Measurements from ENCODE around the gene FIP1L1.
"Not testable (repeated sequence)": the region's sequence is repeated elsewhere in the genome, so short reads cannot be mapped to it uniquely, and the experiment has no call there.

FIP1L1 gene

GRCh38 chr4:53431052-53431451 lies 53.6 kb downstream of the FIP1L1 start:
- Mint-ChIP-seq H3K27ac (no peak overlapping the region), H3K9me3 (no peaks in the 10 kb centered on the region), H3K4me1 (peaks cover 17% of the 10 kb centered on the region), H3K36me3 (ENCODE audit: low read depth) (peaks cover 56% of the 10 kb centered on the region), H3K27me3 (no peaks in the 10 kb centered on the region), H3K4me3 (no peak overlapping the region)
- ATAC-seq (peak; percentile 90), DNase-seq (no peak)

- H3K27me3 Mint-ChIP-seq, result no peaks in the 10 kb centered on the region
- H3K4me1 Mint-ChIP-seq, result peaks cover 17% of the 10 kb centered on the region
- no peak for ATAC-seq
- peaks cover 56% of the 10 kb centered on the region for H3K36me3 Mint-ChIP-seq (ENCODE audit: low read depth)
- no peak overlapping the region for H3K4me3 Mint-ChIP-seq
- no peak overlapping the region for H3K27ac Mint-ChIP-seq
- DNase-seq, result no peak
- H3K9me3 Mint-ChIP-seq, result no peaks in the 10 kb centered on the region
These were observed 55.3 kb downstream of the FIP1L1 start for GRCh38 chr4:53432528-53433424.

DNA sequence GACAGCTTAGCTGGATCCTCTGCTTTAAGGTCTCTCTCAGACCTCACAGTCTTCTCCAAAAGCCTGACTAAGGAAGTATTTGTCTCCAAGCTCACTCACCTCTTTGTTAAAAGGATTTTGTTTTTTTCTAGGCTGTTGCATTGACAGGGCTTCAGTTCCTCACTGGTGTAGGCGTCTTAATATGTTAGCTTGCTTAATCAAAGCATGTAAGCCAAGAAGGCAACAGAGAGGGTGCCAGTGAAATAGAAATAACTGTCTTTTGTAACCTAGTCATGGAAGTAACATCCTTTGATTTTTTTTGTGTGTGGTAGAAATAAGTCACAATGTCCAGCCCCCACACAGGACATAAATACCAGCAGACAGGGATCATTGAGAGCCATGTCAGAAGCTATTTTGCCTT lies 58.8 kb downstream of the FIP1L1 start:
- H3K9me3 Mint-ChIP-seq, result no peaks in the 10 kb centered on the region
- H3K4me3 Mint-ChIP-seq, result no peak overlapping the region
- no peak overlapping the region for H3K27ac Mint-ChIP-seq
- ATAC-seq, result no peak
- no peaks in the 10 kb centered on the region for H3K27me3 Mint-ChIP-seq
- peaks cover 7% of the 10 kb centered on the region for H3K4me1 Mint-ChIP-seq
- DNase-seq, result no peak
- peaks cover 41% of the 10 kb centered on the region for H3K36me3 Mint-ChIP-seq (ENCODE audit: low read depth)

DNA sequence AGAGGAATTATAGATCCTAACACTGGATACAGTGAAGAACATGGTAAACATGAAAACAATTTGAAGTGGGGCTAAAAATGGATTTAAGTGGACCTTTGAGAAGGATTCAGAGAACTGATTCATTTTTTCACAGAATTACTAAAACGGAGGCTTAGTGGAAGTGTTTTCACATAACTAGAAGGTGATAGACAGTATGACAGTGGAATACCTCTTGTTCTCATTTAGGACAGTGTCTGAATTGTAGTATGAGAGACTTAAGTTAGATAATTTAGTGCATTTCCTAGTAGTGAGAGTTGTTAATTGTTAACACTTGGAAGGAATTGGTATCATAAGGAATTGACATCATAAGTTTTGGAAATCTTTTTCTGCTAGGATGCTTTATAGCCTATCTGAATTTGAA lies 64.1 kb downstream of the FIP1L1 start:
- no peak for ATAC-seq
- no peaks in the 10 kb centered on the region for H3K9me3 Mint-ChIP-seq
- peaks cover 44% of the 10 kb centered on the region for H3K36me3 Mint-ChIP-seq (ENCODE audit: low read depth)
- H3K4me1 Mint-ChIP-seq, result no peaks in the 10 kb centered on the region
- H3K4me3 Mint-ChIP-seq, result no peak overlapping the region
- no peak overlapping the region for H3K27ac Mint-ChIP-seq
- no peaks in the 10 kb centered on the region for H3K27me3 Mint-ChIP-seq
- no peak for DNase-seq

DNA sequence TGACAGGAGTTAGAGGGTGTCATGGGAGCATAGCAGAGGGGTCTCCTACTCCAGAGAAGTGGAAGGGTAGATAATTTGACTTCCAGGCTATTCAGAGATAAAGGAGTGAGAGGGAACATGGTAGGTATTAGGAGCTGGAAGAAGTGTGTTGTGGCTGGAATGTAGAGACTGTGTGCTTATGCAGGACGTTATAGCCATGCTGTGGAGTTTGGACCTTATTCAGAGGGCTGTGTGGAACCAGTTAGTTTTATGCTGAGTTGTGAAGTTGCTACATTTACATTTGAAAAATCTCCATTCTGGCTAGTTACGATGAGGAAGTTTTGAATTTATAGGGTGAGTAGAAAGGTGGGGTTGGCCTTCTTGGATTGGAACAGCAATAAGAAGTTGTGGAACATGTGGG lies 67.5 kb downstream of the FIP1L1 start:
- Mint-ChIP-seq H3K36me3 (ENCODE audit: low read depth) (peaks cover 41% of the 10 kb centered on the region), H3K27ac (no peak overlapping the region), H3K27me3 (no peaks in the 10 kb centered on the region), H3K9me3 (no peaks in the 10 kb centered on the region), H3K4me1 (no peaks in the 10 kb centered on the region), H3K4me3 (no peak overlapping the region)
- DNase-seq (no peak), ATAC-seq (no peak)

DNA sequence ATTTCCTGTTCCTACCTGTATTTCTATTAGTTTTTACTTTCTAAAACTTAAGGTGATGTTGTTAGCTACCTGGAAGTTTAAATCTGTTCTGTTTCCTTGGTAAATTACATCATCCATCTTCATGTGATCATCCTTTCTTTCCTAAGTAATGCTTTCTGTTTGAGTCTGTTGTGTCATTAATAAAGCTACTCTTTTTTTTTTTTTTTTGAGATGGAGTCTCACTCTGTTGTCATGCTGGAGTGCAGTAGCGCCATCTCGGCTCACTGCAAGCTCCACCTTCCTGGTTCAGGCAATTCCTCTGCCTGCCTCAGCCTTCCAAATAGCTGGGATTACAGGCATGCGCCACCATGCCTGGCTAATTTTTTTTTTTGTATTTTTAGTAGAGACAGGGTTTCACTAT lies 73.3 kb downstream of the FIP1L1 start:
- Mint-ChIP-seq H3K27ac (no peak overlapping the region), H3K4me3 (no peak overlapping the region), H3K9me3 (no peaks in the 10 kb centered on the region), H3K4me1 (peaks cover 3% of the 10 kb centered on the region), H3K36me3 (ENCODE audit: low read depth) (peaks cover 48% of the 10 kb centered on the region), H3K27me3 (no peaks in the 10 kb centered on the region)
- no peak for ATAC-seq
- DNase-seq, result no peak

- H3K27me3 Mint-ChIP-seq, result no peaks in the 10 kb centered on the region
- no peaks in the 10 kb centered on the region for H3K9me3 Mint-ChIP-seq
- no peak overlapping the region for H3K4me3 Mint-ChIP-seq
- no peak for ATAC-seq
- peaks cover 47% of the 10 kb centered on the region for H3K36me3 Mint-ChIP-seq (ENCODE audit: low read depth)
- no peak for DNase-seq
- H3K27ac Mint-ChIP-seq, result no peak overlapping the region
- H3K4me1 Mint-ChIP-seq, result peaks cover 3% of the 10 kb centered on the region
These were observed 75.9 kb downstream of the FIP1L1 start for GRCh38 chr4:53453385-53453784.

DNA sequence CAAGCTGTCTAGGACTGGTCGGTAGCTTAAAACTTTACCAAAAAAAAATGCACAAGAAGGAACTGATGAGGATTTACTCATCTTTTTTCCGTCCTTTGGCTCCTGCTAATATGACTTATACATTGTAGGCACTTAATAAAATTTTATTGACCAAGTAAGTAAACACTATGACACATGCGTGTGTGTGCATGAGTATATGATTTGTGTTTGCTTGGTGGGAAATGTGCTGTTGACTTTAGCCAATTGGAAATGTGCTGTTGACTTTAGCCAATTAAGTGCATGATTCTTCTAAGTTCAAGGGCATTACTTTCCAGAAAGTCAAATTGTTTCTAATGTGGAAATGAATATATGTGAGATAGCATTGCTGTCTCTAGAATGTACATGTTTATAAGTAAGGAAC lies 78.3 kb downstream of the FIP1L1 start:
- no peaks in the 10 kb centered on the region for H3K9me3 Mint-ChIP-seq
- DNase-seq (no peak), ATAC-seq (no peak)
- H3K4me3 Mint-ChIP-seq, result no peak overlapping the region
- H3K36me3 Mint-ChIP-seq (ENCODE audit: low read depth), result peaks cover 56% of the 10 kb centered on the region
- H3K27ac Mint-ChIP-seq, result no peak overlapping the region
- peaks cover 1% of the 10 kb centered on the region for H3K4me1 Mint-ChIP-seq
- no peaks in the 10 kb centered on the region for H3K27me3 Mint-ChIP-seq

- no peak for ATAC-seq
- H3K4me1 Mint-ChIP-seq, result no peaks in the 10 kb centered on the region
- H3K4me3 Mint-ChIP-seq, result no peak overlapping the region
- no peak overlapping the region for H3K27ac Mint-ChIP-seq
- no peaks in the 10 kb centered on the region for H3K27me3 Mint-ChIP-seq
- peaks cover 58% of the 10 kb centered on the region for H3K36me3 Mint-ChIP-seq (ENCODE audit: low read depth)
- H3K9me3 Mint-ChIP-seq, result no peaks in the 10 kb centered on the region
- no peak for DNase-seq
These were observed 78.7 kb downstream of the FIP1L1 start for GRCh38 chr4:53456178-53456577.

DNA sequence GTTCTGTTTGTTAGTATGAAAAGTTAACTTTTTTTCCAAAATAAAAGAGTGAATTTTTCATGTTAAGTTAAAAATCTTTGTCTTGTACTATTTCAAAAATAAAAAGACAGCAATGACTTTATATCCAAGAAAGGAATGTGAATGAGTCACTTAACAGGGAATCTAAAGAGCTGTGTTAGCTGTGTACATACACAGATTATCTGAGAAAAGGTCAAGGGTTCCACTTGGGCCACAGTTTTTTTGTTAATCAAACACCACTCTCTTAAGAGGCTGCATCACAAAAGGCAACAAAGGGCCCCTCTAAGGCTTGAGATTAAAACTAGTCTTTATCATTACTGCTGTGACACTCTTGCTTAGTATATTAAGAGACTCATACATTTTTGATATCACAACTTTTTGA lies 82.1 kb downstream of the FIP1L1 start:
- peaks cover 46% of the 10 kb centered on the region for H3K36me3 Mint-ChIP-seq (ENCODE audit: low read depth)
- no peak for DNase-seq

DNA sequence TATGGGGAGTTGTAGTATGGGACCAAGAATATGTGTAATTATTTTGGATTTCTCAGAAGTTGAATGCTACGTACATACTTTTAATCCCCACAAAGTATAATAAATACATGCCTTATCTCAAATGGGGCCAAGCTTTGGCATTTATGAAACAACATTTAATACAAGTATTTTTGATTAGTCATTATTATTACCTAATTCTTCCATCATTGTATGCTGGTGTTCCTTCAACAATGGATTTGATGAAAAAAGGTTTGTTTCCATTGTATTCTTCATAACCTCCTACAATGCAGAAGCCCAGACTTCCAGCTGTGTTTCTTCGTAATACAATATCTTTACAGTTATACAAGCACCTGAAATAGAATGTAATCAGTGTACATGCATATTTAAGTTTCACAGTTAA lies 83.8 kb downstream of the FIP1L1 start:
- Mint-ChIP-seq H3K4me3 (no peak overlapping the region), H3K36me3 (ENCODE audit: low read depth) (peaks cover 33% of the 10 kb centered on the region), H3K4me1 (no peaks in the 10 kb centered on the region), H3K27me3 (no peaks in the 10 kb centered on the region), H3K27ac (no peak overlapping the region), H3K9me3 (no peaks in the 10 kb centered on the region)
- ATAC-seq, result no peak
- DNase-seq, result no peak

More for the DNA sequence above, 82.1 kb downstream of the FIP1L1 start:
- Mint-ChIP-seq H3K9me3 (no peaks in the 10 kb centered on the region), H3K27me3 (no peaks in the 10 kb centered on the region), H3K4me1 (no peaks in the 10 kb centered on the region), H3K27ac (no peak overlapping the region), H3K4me3 (no peak overlapping the region)
- no peak for ATAC-seq

DNA sequence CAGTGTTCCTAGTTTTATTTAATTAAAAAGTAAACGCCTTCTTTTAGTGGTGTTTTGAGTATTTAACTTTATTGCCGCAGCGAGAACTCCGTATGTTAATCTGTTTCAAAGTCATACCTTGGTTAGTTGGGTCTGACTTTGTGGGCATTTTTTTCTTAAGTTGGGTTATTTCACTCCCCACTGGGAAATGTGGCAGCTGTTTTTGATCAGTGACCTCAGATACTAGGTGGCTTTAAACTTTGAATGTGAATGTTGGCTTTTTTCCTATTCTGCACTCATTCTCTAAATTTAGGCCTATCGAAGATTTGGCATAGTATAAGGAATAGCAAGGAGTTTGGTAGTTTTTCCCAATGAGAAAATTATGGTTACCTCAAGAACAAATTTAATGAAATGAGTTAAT lies 85.9 kb downstream of the FIP1L1 start:
- Mint-ChIP-seq H3K27me3 (no peaks in the 10 kb centered on the region), H3K36me3 (ENCODE audit: low read depth) (peaks cover 33% of the 10 kb centered on the region), H3K9me3 (peaks cover 7% of the 10 kb centered on the region), H3K27ac (no peak overlapping the region), H3K4me1 (no peaks in the 10 kb centered on the region), H3K4me3 (no peak overlapping the region)
- ATAC-seq (no peak), DNase-seq (no peak)

DNA sequence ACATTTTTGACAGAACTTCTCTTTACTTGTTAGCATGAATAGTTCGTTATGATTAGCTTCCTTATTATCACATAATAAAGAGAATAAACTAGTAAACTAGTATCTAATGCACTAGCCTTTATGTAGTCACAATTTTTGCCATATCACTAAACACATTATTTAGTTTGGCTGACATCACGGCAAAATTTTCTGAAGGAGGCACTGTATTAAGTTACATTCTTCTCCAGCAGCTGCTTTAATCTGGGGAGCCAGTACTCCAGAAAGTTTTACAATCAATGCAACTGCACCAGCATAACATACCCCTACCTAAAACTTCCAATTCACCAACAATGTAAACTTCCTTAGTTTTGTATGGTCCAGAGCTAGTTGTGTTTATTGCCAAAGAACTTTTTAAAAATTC lies 87.8 kb downstream of the FIP1L1 start:
- no peaks in the 10 kb centered on the region for H3K4me1 Mint-ChIP-seq
- no peak overlapping the region for H3K4me3 Mint-ChIP-seq

GRCh38 chr4:53465891-53466290 lies 88.5 kb downstream of the FIP1L1 start:
- Mint-ChIP-seq H3K27ac (no peak overlapping the region), H3K4me1 (no peaks in the 10 kb centered on the region), H3K27me3 (no peaks in the 10 kb centered on the region), H3K9me3 (peaks cover 12% of the 10 kb centered on the region), H3K36me3 (ENCODE audit: low read depth) (peaks cover 17% of the 10 kb centered on the region), H3K4me3 (no peak overlapping the region)
- DNase-seq (no peak), ATAC-seq (no peak)

More for the DNA sequence above, 87.8 kb downstream of the FIP1L1 start:
- peaks cover 12% of the 10 kb centered on the region for H3K9me3 Mint-ChIP-seq
- DNase-seq, result no peak
- H3K27ac Mint-ChIP-seq, result no peak overlapping the region
- H3K36me3 Mint-ChIP-seq (ENCODE audit: low read depth), result peaks cover 21% of the 10 kb centered on the region
- no peak for ATAC-seq
- no peaks in the 10 kb centered on the region for H3K27me3 Mint-ChIP-seq

DNA sequence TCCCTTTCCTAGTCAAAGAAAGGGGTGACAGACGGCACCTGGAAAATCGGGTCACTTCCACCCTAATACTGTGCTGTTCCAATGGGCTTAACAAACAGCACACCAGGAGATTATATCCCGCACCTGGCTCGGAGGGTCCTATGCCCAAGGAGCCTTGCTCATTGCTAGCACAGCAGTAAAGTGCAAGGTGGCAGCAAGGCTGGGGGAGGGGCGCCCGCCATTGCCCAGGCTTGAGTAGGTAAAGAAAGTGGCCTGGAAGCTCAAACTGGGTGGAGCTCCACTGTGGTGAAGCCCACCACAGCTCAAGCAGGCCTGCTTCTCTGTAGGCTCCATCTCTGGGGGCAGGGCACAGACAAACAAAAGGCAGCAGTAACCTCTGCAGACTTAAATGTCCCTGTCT lies 89.1 kb downstream of the FIP1L1 start:
- H3K4me1 Mint-ChIP-seq, H3K27me3 Mint-ChIP-seq, DNase-seq, ATAC-seq, H3K4me3 Mint-ChIP-seq, H3K27ac Mint-ChIP-seq: not testable (repeated sequence)
- Mint-ChIP-seq H3K36me3 (ENCODE audit: low read depth) (peaks cover 11% of the 10 kb centered on the region), H3K9me3 (peaks cover 12% of the 10 kb centered on the region)

Measured in activated naive CD8-positive, alpha-beta T cell treated with anti-CD3 and anti-CD28 coated beads, Interleukin-2, amount 50 U/mL, for 24 hours (primary cell).